Measurements from ENCODE around the gene LRRC3. TPM values are rescaled to one million over a fixed set of nuclear protein-coding genes. Genes with fewer than 3 reads are reported as not detected.

LRRC3 gene
- total RNA-seq, 3 donors from 2014 or later (not counting 1 experiment from before 2014, with no cell fraction given), result 0.36 to 0.50 (median 0.38) TPM

GRCh38 chr21:44449473-44450363 is 5.6 kb upstream of the LRRC3 start:
- no peak overlapping the region for H3K27ac ChIP-seq (ENCODE audit: low read length)
- H3K4me3 ChIP-seq (ENCODE audit: low read length), result no peak overlapping the region
- peaks cover 3% of the 10 kb centered on the region for H3K4me1 ChIP-seq (ENCODE audit: control insufficient read depth, insufficient read depth, low read length)
- Mint-ChIP-seq H3K27ac (no peak overlapping the region), H3K4me1 (peaks cover 0 to 10% of the 10 kb centered on the region in 2 donors), H3K9me3 (peaks cover 0 to 8% of the 10 kb centered on the region in 2 donors), H3K36me3 (no peaks in the 10 kb centered on the region), H3K4me3 (no peak overlapping the region), H3K27me3 (ENCODE audit: low read depth in 2 of 2) (peaks cover 25 to 38% of the 10 kb centered on the region in 2 donors)
- WGBS (ENCODE audit: insufficient coverage), result 68% methylated on average over 28 of the region's 28 CpGs
- H3K36me3 ChIP-seq (ENCODE audit: control insufficient read depth, insufficient read depth, low read length), result no peaks in the 10 kb centered on the region
- peaks cover 2% of the 10 kb centered on the region for H3K27me3 ChIP-seq (ENCODE audit: control insufficient read depth, insufficient read depth, low read length)
- DNase-seq (peak in 1 of 2 donors; percentile 5), ATAC-seq (no peak)
- TF ChIP-seq CTCF (IDR thresholded peaks at IDR 0.05), result no peak
- H3K9me3 ChIP-seq (ENCODE audit: control insufficient read depth, insufficient read depth, low read length), result peaks cover 3% of the 10 kb centered on the region
- intact Hi-C loops (cut with micrococcal nuclease), result no loop called here

- WGBS (ENCODE audit: insufficient coverage), result 79% methylated on average over 14 of the region's 14 CpGs
- no peak overlapping the region for H3K4me3 ChIP-seq (ENCODE audit: low read length)
- Mint-ChIP-seq H3K4me1 (peaks cover 0 to 4% of the 10 kb centered on the region in 2 donors), H3K9me3 (peaks cover 0 to 8% of the 10 kb centered on the region in 2 donors), H3K4me3 (no peak overlapping the region), H3K27me3 (ENCODE audit: low read depth in 2 of 2) (peaks cover 25 to 38% of the 10 kb centered on the region in 2 donors), H3K27ac (no peak overlapping the region), H3K36me3 (no peaks in the 10 kb centered on the region)
- H3K27me3 ChIP-seq (ENCODE audit: control insufficient read depth, insufficient read depth, low read length), result peaks cover 2% of the 10 kb centered on the region
- H3K27ac ChIP-seq (ENCODE audit: low read length), result no peak overlapping the region
- no peak for TF ChIP-seq CTCF (IDR thresholded peaks at IDR 0.05)
- peaks cover 3% of the 10 kb centered on the region for H3K9me3 ChIP-seq (ENCODE audit: control insufficient read depth, insufficient read depth, low read length)
- no peaks in the 10 kb centered on the region for H3K36me3 ChIP-seq (ENCODE audit: control insufficient read depth, insufficient read depth, low read length)
- no peak for ATAC-seq
- peak in 1 of 2 donors; percentile 4 for DNase-seq
- intact Hi-C loops (cut with micrococcal nuclease), result no loop called here
- H3K4me1 ChIP-seq (ENCODE audit: control insufficient read depth, insufficient read depth, low read length), result peaks cover 7% of the 10 kb centered on the region
Observed at GRCh38 chr21:44450402-44450801, 4.9 kb upstream of the LRRC3 start.

- Mint-ChIP-seq H3K9me3 (peaks cover 0 to 8% of the 10 kb centered on the region in 2 donors), H3K27me3 (ENCODE audit: low read depth in 2 of 2) (peaks cover 25 to 38% of the 10 kb centered on the region in 2 donors), H3K27ac (no peak overlapping the region), H3K4me1 (peaks cover 0 to 4% of the 10 kb centered on the region in 2 donors), H3K4me3 (no peak overlapping the region), H3K36me3 (no peaks in the 10 kb centered on the region)
- intact Hi-C loops (cut with micrococcal nuclease), result no loop called here
- peak in 1 of 2 donors; percentile 7 for DNase-seq
- no peaks in the 10 kb centered on the region for H3K36me3 ChIP-seq (ENCODE audit: control insufficient read depth, insufficient read depth, low read length)
- H3K27me3 ChIP-seq (ENCODE audit: control insufficient read depth, insufficient read depth, low read length), result peaks cover 2% of the 10 kb centered on the region
- TF ChIP-seq CTCF (IDR thresholded peaks at IDR 0.05), result no peak
- no peak overlapping the region for H3K4me3 ChIP-seq (ENCODE audit: low read length)
- H3K27ac ChIP-seq (ENCODE audit: low read length), result no peak overlapping the region
- H3K4me1 ChIP-seq (ENCODE audit: control insufficient read depth, insufficient read depth, low read length), result peaks cover 10% of the 10 kb centered on the region
- H3K9me3 ChIP-seq (ENCODE audit: control insufficient read depth, insufficient read depth, low read length), result peaks cover 3% of the 10 kb centered on the region
- WGBS (ENCODE audit: insufficient coverage), result 86% methylated on average over 14 of the region's 14 CpGs
- ATAC-seq, result no peak
Observed at GRCh38 chr21:44450999-44451398, 4.3 kb upstream of the LRRC3 start.

Data from natural killer cell (primary cell).